Effector memory CD4-positive, alpha-beta T cell (primary cell): ENCODE results near the gene VLDLR.

ENCODE experiments used
- DNase-seq, 3 donors: peaks; one replicate each; pipeline ENCODE4 v3.0.0-alpha.2; 2020
- H3K27ac ChIP-seq: 2 replicates; pipeline ENCODE4 v1.7.0; 2013; ENCODE audit warnings: mild to moderate bottlenecking, low read length, moderate library complexity; ENCODE audit not compliant: insufficient read depth, poor library complexity, severe bottlenecking
- H3K27me3 ChIP-seq: replicated peaks from 2 replicates; pipeline ENCODE4 v1.7.0; 2013; ENCODE audit warnings: mild to moderate bottlenecking, low read length; ENCODE audit not compliant: insufficient read depth, control insufficient read depth, poor library complexity, severe bottlenecking
- H3K36me3 ChIP-seq: 2 replicates; pipeline ENCODE4 v1.7.0; 2013; ENCODE audit warnings: mild to moderate bottlenecking, low read length, moderate library complexity; ENCODE audit not compliant: control insufficient read depth, insufficient read depth
- H3K4me1 ChIP-seq: 2 replicates; pipeline ENCODE4 v1.7.0; 2013; ENCODE audit warnings: low read length, mild to moderate bottlenecking; ENCODE audit not compliant: control insufficient read depth, insufficient read depth, poor library complexity, severe bottlenecking
- H3K4me3 ChIP-seq: 2 replicates; pipeline ENCODE4 v1.7.0; 2013; ENCODE audit warnings: low read length, low read depth, mild to moderate bottlenecking; ENCODE audit not compliant: insufficient read depth, poor library complexity, severe bottlenecking
- H3K9me3 ChIP-seq: 2 replicates; pipeline ENCODE4 v1.7.0; 2013; ENCODE audit warnings: mild to moderate bottlenecking, low read length, moderate library complexity; ENCODE audit not compliant: control insufficient read depth

VLDLR gene

DNA sequence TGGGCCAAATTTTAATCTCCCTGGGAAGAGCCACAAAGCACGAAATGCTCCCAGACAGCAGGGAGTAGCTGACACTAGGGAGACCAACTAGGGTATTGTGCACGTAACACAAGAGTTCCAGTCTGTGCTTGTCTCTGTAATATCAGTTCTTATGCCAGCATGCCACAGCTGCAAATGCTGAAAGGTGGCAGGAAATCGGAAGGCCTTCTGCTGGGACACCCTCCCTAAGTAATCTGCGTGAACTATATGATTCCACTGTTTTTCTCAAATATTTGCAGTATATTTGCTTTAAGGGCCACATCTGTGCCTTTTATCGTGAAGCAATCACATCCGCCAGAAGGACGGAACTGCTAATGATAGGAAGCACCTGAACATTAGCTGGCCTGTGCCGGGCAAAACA, 12.6 kb downstream of the VLDLR start:
- Histone ChIP-seq H3K27ac (no peak overlapping the region), H3K36me3 (no peaks in the 10 kb centered on the region), H3K4me1 (no peaks in the 10 kb centered on the region), H3K9me3 (no peaks in the 10 kb centered on the region), H3K4me3 (no peak overlapping the region), H3K27me3 (no peaks in the 10 kb centered on the region)
- no peak for DNase-seq

DNA sequence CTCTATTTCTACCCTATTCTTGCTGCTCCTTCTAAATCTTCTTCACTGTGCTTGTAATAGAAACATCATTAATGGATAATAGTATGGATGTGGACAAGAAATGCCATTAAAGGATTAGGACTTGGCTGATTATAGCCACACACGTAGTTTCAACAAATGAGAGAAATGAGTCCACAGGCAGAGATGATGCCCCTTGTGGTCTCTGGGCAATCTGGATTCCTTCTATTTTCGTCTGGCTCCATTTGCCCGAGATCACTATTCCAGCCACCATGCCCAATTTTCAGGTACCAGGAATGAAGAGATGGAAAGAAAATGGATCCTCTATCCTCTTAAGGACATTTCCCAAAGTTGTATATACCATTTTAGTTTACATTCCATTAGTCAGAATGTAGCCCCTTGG, 13.2 kb downstream of the VLDLR start:
- H3K4me3 ChIP-seq: no peak overlapping the region
- no peaks in the 10 kb centered on the region for H3K4me1 ChIP-seq
- H3K27ac ChIP-seq: no peak overlapping the region
- DNase-seq: no peak
- H3K27me3 ChIP-seq: no peaks in the 10 kb centered on the region
- H3K36me3 ChIP-seq: no peaks in the 10 kb centered on the region
- H3K9me3 ChIP-seq: no peaks in the 10 kb centered on the region

DNA sequence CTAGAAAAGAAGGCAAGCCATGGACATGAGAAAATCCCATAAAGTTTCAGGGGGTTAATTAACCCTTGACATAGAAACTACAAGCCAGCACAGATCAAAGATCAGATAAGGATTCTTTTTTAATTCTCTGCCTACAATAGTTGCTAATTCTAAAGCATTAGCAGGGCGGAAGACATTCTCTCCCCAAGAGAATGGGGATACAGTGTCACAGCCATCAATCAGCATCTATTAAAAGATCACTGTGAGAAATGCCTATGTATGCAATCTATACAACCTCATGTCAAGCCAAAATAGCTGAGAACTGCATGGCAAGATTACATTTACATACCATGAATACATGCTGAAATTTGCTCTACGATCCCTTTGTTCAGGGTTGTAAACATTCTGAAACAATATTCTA, 14.3 kb downstream of the VLDLR start:
- H3K4me1 ChIP-seq: no peaks in the 10 kb centered on the region
- H3K9me3 ChIP-seq: no peaks in the 10 kb centered on the region
- H3K27ac ChIP-seq: no peak overlapping the region
- H3K4me3 ChIP-seq: no peak overlapping the region
- no peaks in the 10 kb centered on the region for H3K27me3 ChIP-seq
- DNase-seq: no peak
- H3K36me3 ChIP-seq: no peaks in the 10 kb centered on the region

DNA sequence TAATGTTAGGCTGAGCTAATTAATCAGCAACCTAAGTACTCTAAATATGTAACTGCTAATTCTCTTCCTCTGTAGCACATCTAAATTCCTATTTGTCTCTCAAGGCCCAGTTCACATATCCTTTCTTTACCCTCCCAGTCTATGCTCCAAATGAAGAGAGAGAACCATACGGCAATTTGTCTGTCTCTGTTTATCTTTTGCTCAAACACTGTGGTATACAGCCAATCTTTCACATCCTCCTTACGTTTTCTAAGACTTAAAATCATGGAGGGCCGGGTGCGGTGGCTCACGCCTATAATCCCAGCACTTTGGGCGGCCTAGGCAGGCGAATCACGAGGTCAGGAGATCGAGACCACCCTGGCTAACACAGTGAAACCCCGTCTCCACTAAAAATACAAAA, 15.8 kb downstream of the VLDLR start:
- Histone ChIP-seq H3K36me3 (no peaks in the 10 kb centered on the region), H3K4me3 (no peak overlapping the region), H3K27ac (no peak overlapping the region), H3K27me3 (no peaks in the 10 kb centered on the region), H3K9me3 (no peaks in the 10 kb centered on the region), H3K4me1 (no peaks in the 10 kb centered on the region)
- no peak for DNase-seq

DNA sequence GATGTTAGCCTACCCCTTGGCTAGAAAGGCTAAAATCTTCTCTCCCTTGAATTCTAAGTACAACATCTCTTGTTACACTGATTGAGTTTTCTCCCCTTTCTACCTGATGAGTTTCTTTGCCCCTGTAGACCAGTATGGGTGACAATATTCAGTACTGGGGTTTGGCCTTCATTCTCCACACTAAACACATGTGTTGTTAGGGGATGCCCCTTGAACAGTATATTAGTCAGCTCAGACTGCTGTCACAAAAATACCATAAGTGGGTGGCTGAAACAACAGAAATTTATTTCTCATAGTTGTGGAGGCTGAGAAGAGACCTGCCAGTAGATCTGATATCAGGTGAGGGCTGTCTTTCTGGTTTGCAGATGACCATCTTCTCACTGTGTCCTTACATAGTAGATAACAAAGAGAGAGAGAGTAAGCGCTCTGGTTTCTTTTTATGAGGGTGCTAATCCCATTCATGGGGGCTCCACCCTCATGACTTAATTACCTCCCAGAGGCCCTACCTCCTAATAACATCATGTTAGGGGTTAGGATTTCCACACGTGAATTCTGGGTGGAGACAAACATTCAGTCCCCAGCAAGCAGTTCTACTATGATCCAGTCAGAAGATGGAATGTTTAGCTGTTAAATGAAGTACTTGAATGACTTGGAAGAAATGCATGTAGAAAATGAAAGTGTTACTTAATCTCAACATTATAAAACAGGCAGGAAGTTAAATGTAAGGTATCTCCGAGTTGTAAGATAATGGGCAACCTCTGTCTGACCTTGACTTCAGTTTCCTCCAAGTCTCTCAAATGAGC, 17.5 kb downstream of the VLDLR start:
- Histone ChIP-seq H3K9me3 (no peaks in the 10 kb centered on the region), H3K4me1 (no peaks in the 10 kb centered on the region), H3K36me3 (no peaks in the 10 kb centered on the region), H3K4me3 (no peak overlapping the region), H3K27ac (no peak overlapping the region), H3K27me3 (no peaks in the 10 kb centered on the region)
- no peak for DNase-seq

DNA sequence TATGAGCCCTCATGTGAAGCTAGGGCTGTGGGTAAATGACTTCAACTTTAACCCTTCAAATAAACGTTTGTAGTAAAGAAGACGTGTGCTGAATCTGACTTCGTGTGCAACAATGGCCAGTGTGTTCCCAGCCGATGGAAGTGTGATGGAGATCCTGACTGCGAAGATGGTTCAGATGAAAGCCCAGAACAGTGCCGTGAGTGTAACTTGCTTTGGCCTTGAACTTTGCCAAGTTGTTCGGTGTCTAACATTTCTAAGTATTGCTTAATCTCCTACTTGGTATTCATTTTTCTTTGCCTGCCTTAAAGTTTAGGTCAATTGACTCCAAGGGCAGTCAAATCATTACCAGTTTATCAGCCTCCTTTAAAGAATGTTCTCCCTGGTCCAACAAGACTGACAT, 18.2 kb downstream of the VLDLR start:
- H3K27ac ChIP-seq: no peak overlapping the region
- H3K36me3 ChIP-seq: no peaks in the 10 kb centered on the region
- H3K4me1 ChIP-seq: no peaks in the 10 kb centered on the region
- H3K4me3 ChIP-seq: no peak overlapping the region
- no peak for DNase-seq
- H3K27me3 ChIP-seq: no peaks in the 10 kb centered on the region
- H3K9me3 ChIP-seq: no peaks in the 10 kb centered on the region

DNA sequence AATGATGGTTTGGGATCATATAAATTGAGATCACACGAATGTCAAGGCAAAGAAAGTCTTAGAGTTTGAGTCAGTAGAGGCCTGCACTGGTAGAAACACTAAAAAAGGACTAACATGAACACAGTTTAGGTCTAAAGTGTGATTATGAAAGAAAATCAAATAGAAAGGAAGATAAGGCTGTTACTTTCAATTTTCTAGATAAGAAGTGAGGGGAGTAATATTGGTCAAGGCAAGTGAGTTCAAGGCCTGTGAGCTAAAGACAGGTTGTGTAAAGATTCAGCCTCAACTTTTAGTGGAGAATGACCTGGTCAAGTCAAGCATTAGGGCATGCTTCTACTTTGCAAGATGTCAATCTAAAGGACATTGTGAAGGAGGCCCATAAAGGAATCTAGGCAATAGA, 19.0 kb downstream of the VLDLR start:
- H3K27me3 ChIP-seq: no peaks in the 10 kb centered on the region
- no peak for DNase-seq

DNA sequence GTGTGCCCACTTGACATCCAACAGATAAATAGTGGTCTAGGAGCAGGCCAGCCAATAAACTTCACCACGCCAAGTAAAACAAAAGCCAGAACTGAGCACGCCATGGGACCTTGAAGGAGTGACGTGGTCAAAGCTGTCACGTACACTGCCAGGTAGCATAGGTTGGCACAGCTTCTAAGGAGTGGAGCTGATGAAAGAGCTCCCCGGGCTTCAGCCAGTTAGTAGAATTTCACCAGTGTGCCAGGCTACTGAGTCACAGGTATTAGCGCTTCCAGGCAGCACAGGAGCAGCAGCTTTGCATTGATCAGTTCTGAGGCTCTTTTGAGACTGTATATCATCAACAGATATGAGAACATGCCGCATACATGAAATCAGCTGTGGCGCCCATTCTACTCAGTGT, 19.4 kb downstream of the VLDLR start:
- H3K4me1 ChIP-seq: no peaks in the 10 kb centered on the region
- no peaks in the 10 kb centered on the region for H3K36me3 ChIP-seq
- H3K27ac ChIP-seq: no peak overlapping the region
- no peaks in the 10 kb centered on the region for H3K9me3 ChIP-seq
- no peak overlapping the region for H3K4me3 ChIP-seq
- no peaks in the 10 kb centered on the region for H3K27me3 ChIP-seq
- DNase-seq: no peak

More for the DNA sequence above, 19.0 kb downstream of the VLDLR start:
- Histone ChIP-seq H3K4me3 (no peak overlapping the region), H3K36me3 (no peaks in the 10 kb centered on the region), H3K9me3 (no peaks in the 10 kb centered on the region), H3K27ac (no peak overlapping the region), H3K4me1 (no peaks in the 10 kb centered on the region)

DNA sequence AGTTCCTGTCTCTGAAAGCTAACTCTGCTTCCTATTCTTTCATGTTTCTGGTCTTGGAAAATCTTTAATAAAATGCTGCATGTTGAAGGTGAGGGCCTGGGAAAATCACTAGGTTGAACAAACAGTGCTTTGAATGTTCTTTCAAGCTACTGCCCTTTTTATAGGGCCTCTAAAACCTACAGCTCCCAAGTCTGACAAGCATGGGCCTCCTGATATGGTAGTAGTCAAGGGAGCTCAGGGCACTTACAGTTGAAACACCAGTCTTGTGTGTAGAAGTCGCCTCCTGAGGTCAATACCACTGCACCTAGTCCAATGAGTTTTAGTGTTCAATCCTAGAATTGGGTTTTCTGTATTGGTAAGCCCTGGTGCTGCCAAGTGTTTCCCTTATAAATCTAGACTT, 20.5 kb downstream of the VLDLR start:
- Histone ChIP-seq H3K9me3 (no peaks in the 10 kb centered on the region), H3K36me3 (no peaks in the 10 kb centered on the region), H3K4me1 (no peaks in the 10 kb centered on the region)

DNA sequence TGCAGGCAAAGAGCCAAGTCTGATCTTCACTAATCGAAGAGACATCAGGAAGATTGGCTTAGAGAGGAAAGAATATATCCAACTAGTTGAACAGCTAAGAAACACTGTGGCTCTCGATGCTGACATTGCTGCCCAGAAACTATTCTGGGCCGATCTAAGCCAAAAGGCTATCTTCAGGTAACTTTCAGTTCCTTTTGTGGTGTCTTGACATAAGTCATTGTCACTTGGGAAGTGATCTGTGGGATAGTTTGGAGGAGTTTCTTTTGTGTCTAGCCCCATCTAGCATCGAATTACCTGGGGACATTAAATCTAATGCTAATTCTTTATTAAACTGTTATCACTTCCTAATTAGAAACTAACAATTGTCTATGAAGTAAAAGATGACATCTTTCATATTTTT, 24.0 kb downstream of the VLDLR start:
- Histone ChIP-seq H3K36me3 (no peaks in the 10 kb centered on the region), H3K9me3 (no peaks in the 10 kb centered on the region), H3K4me3 (no peak overlapping the region), H3K4me1 (no peaks in the 10 kb centered on the region), H3K27ac (no peak overlapping the region), H3K27me3 (no peaks in the 10 kb centered on the region)
- no peak for DNase-seq

More for the DNA sequence above, 20.5 kb downstream of the VLDLR start:
- Histone ChIP-seq H3K27ac (no peak overlapping the region), H3K4me3 (no peak overlapping the region), H3K27me3 (no peaks in the 10 kb centered on the region)
- no peak for DNase-seq
